Chondrocyte (in vitro differentiated cells): ENCODE results near the gene FLRT1. TPM values are rescaled to one million over a fixed set of nuclear protein-coding genes. Genes with fewer than 3 reads are reported as not detected.

Source experiments
- DNase-seq: peaks from one replicate; pipeline ENCODE4 v3.0.0; 2021; ENCODE audit warnings: mixed read lengths, low spot score
- H3K27ac Mint-ChIP-seq: one replicate; pipeline ENCODE4 v1.8.0; 2021; ENCODE audit warnings: mild to moderate bottlenecking, moderate library complexity, mixed read lengths; ENCODE audit not compliant: unreplicated experiment
- H3K27me3 Mint-ChIP-seq: 2 replicates; pipeline ENCODE4 v1.8.0; 2021; ENCODE audit warnings: low read depth, mixed read lengths
- H3K36me3 Mint-ChIP-seq: 2 replicates; pipeline ENCODE4 v1.8.0; 2021; ENCODE audit warnings: low read depth, mixed read lengths
- H3K4me1 Mint-ChIP-seq: 2 replicates; pipeline ENCODE4 v1.8.0; 2021; ENCODE audit warnings: low read depth, mild to moderate bottlenecking, mixed read lengths
- H3K4me3 Mint-ChIP-seq: one replicate; pipeline ENCODE4 v1.8.0; 2021; ENCODE audit warnings: mild to moderate bottlenecking, moderate library complexity, mixed read lengths; ENCODE audit not compliant: unreplicated experiment
- H3K9me3 Mint-ChIP-seq: 2 replicates; pipeline ENCODE4 v1.8.0; 2021; ENCODE audit warnings: low read depth, mixed read lengths
- CTCF ChIP-seq: fragments of 200-600 bp; sonication (generic); IDR thresholded peaks from 2 replicates; pipeline ENCODE4 v1.5.0; 2021; ENCODE audit warnings: antibody characterized with exemption, mild to moderate bottlenecking, moderate library complexity
- total RNA-seq: library from RNA; stranded (reverse); gene quantifications from 3 replicates; pipeline ENCODE4 v1.2.1, GENCODE V29; 2021

FLRT1 gene
- total RNA-seq, 1 donor from 2014 or later: 0.22 TPM

GRCh38 chr11:64080390-64080789, 44.7 kb downstream of the FLRT1 start:
- H3K4me3 Mint-ChIP-seq: no peak overlapping the region
- peaks cover 9% of the 10 kb centered on the region for H3K27me3 Mint-ChIP-seq
- no peak for TF ChIP-seq CTCF
- H3K4me1 Mint-ChIP-seq: no peaks in the 10 kb centered on the region
- no peak overlapping the region for H3K27ac Mint-ChIP-seq
- H3K36me3 Mint-ChIP-seq: no peaks in the 10 kb centered on the region
- DNase-seq: no peak
- no peaks in the 10 kb centered on the region for H3K9me3 Mint-ChIP-seq

GRCh38 chr11:64081745-64082442, 46.2 kb downstream of the FLRT1 start:
- Mint-ChIP-seq H3K4me3 (no peak overlapping the region), H3K27ac (no peak overlapping the region), H3K36me3 (no peaks in the 10 kb centered on the region), H3K4me1 (peaks cover 5% of the 10 kb centered on the region), H3K27me3 (peaks cover 8% of the 10 kb centered on the region), H3K9me3 (no peaks in the 10 kb centered on the region)
- no peak for TF ChIP-seq CTCF
- no peak for DNase-seq

- Mint-ChIP-seq H3K4me1 (peaks cover 5% of the 10 kb centered on the region), H3K36me3 (peaks cover 1% of the 10 kb centered on the region), H3K9me3 (no peaks in the 10 kb centered on the region), H3K27ac (no peak overlapping the region), H3K4me3 (no peak overlapping the region), H3K27me3 (peaks cover 9% of the 10 kb centered on the region)
- DNase-seq: no peak
- TF ChIP-seq CTCF: no peak
Observed at GRCh38 chr11:64083398-64084080, 47.8 kb downstream of the FLRT1 start.

GRCh38 chr11:64084146-64084950, 48.6 kb downstream of the FLRT1 start:
- Mint-ChIP-seq H3K9me3 (no peaks in the 10 kb centered on the region), H3K4me1 (peaks cover 5% of the 10 kb centered on the region), H3K27me3 (peaks cover 9% of the 10 kb centered on the region), H3K27ac (no peak overlapping the region), H3K36me3 (peaks cover 3% of the 10 kb centered on the region), H3K4me3 (no peak overlapping the region)
- DNase-seq: no peak
- no peak for TF ChIP-seq CTCF
